GM21390 (cell line): ENCODE measurements around the gene CELF4.

ENCODE experiments used
- ATAC-seq: cut with Tn5 transposase; IDR thresholded peaks from one replicate; pipeline ENCODE4 v1.9.1; 2021; ENCODE audit not compliant: unreplicated experiment

CELF4 gene

GRCh38 chr18:37565101-37565976, at the start of gene CELF4:
Gene CELF4 (minus strand): TSS chr18:37565798.
- no peak for ATAC-seq

GRCh38 chr18:37613253-37613565, 47.6 kb upstream of the CELF4 start:
- no peak for ATAC-seq

- no peak for ATAC-seq
Observed at GRCh38 chr18:37612524-37613252, 47.1 kb upstream of the CELF4 start.

- ATAC-seq = no peak
Observed at GRCh38 chr18:37611614-37612279, 46.1 kb upstream of the CELF4 start.

- ATAC-seq = no peak
Observed at GRCh38 chr18:37608876-37609275, 43.3 kb upstream of the CELF4 start.

- no peak for ATAC-seq
Observed at GRCh38 chr18:37607281-37607680, 41.7 kb upstream of the CELF4 start.

- ATAC-seq = no peak
Observed at GRCh38 chr18:37604032-37604431, 38.4 kb upstream of the CELF4 start.

- ATAC-seq = no peak
Observed at GRCh38 chr18:37598966-37599896, 33.6 kb upstream of the CELF4 start.

- no peak for ATAC-seq
Observed at GRCh38 chr18:37598396-37598795, 32.8 kb upstream of the CELF4 start.

GRCh38 chr18:37590346-37590745, 24.7 kb upstream of the CELF4 start:
- no peak for ATAC-seq

GRCh38 chr18:37588289-37588688, 22.7 kb upstream of the CELF4 start:
- no peak for ATAC-seq

- ATAC-seq = no peak
Observed at GRCh38 chr18:37586656-37587225, 21.1 kb upstream of the CELF4 start.

- no peak for ATAC-seq
Observed at GRCh38 chr18:37584952-37585695, 19.5 kb upstream of the CELF4 start.

GRCh38 chr18:37584217-37584616, 18.6 kb upstream of the CELF4 start:
- ATAC-seq = no peak

GRCh38 chr18:37582261-37582660, 16.7 kb upstream of the CELF4 start:
- ATAC-seq = no peak

GRCh38 chr18:37578886-37579513, 13.4 kb upstream of the CELF4 start:
- ATAC-seq = peak; percentile 60

GRCh38 chr18:37578182-37578678, 12.6 kb upstream of the CELF4 start:
- ATAC-seq = no peak

- no peak for ATAC-seq
Observed at GRCh38 chr18:37577051-37577611, 11.5 kb upstream of the CELF4 start.

GRCh38 chr18:37575646-37576045, 10.0 kb upstream of the CELF4 start:
- no peak for ATAC-seq
